Endothelial cell of umbilical vein (primary cell): ENCODE results near the gene ABTB2. TPM values are rescaled to one million over a fixed set of nuclear protein-coding genes. Genes with fewer than 3 reads are reported as not detected.

ENCODE experiments used
- BruUV-seq: library from RNA; stranded (reverse); fragments of 400-500 nt; replicated peaks from 2 replicates; lab custom pipeline; 2021; lab: Mats Ljungman, UMichigan
- CTCF ChIA-PET: fragments of 300-600, 350-600 bp; sonication (Branson Sonifier 250); formaldehyde crosslinking; loops from one replicate; lab custom pipeline; 2021; ENCODE audit warnings: antibody characterized with exemption, inconsistent platforms; lab: Charles Lee
- POLR2A ChIA-PET: fragments of 300-600, 350-600 bp; sonication (Branson Sonifier 250); formaldehyde crosslinking; loops from one replicate; lab custom pipeline; 2021; ENCODE audit warnings: antibody characterized with exemption, inconsistent platforms; lab: Charles Lee
- DNase-seq: peaks from one replicate; pipeline ENCODE4 v3.0.0-alpha.2; 2011; ENCODE audit warnings: low read depth, low spot score
- FAIRE-seq: peaks from 2 replicates; lab custom pipeline; 2011; peaks lifted over from hg19 to GRCh38; lab: Jason Lieb, UNC
- H2AFZ ChIP-seq: 2 replicates; pipeline ENCODE4 v1.6.0; 2012; ENCODE audit warnings: low read depth, low read length, control low read depth, inconsistent platforms
- H3K27ac ChIP-seq: 2 replicates; pipeline ENCODE4 v1.5.1; 2011; ENCODE audit warnings: low read depth, mild to moderate bottlenecking, control low read depth, low read length, moderate library complexity; ENCODE audit not compliant: insufficient read depth
- H3K27me3 ChIP-seq, 2 experiments: 2 replicates each; pipeline versions ENCODE4 v1.6.0 to v1.6.1; 2011; ENCODE audit warnings: low read length in 2 of 2, mixed read lengths in 1 of 2; ENCODE audit not compliant: control insufficient read depth in 2 of 2, insufficient read depth in 2 of 2
- H3K36me3 ChIP-seq, 2 experiments: 2 replicates in 1 of 2; 3 replicates in 1 of 2; pipeline ENCODE4 v1.5.1; 2011; ENCODE audit warnings: low read length in 2 of 2, mild to moderate bottlenecking in 1 of 2, moderate library complexity in 1 of 2; ENCODE audit not compliant: control insufficient read depth in 2 of 2, insufficient read depth in 2 of 2; ENCODE audit errors: extremely low read depth in 1 of 2
- H3K4me1 ChIP-seq: 3 replicates; pipeline ENCODE4 v1.5.1; 2011; ENCODE audit warnings: mild to moderate bottlenecking, low read length; ENCODE audit not compliant: control insufficient read depth, insufficient read depth; ENCODE audit errors: extremely low read depth
- H3K4me2 ChIP-seq: 2 replicates; pipeline ENCODE4 v1.6.1; 2011; ENCODE audit warnings: low read length, control low read depth, mixed read lengths; ENCODE audit not compliant: insufficient read depth
- H3K4me3 ChIP-seq, 3 experiments: fragments of 200-600 bp in 1 of 3; sonication (generic), shearing (Covaris generic) in 1 of 3; replicated peaks in 1 of 3; 2 replicates each; pipeline ENCODE4 v1.5.1; 2011 to 2016; ENCODE audit warnings: control low read depth in 3 of 3, low read length in 3 of 3, mild to moderate bottlenecking in 2 of 3, inconsistent platforms in 1 of 3, low read depth in 1 of 3, moderate library complexity in 1 of 3; ENCODE audit not compliant: insufficient read depth in 1 of 3
- H3K79me2 ChIP-seq: 2 replicates; pipeline ENCODE4 v1.6.0; 2012; ENCODE audit warnings: low read length, inconsistent platforms; ENCODE audit not compliant: control insufficient read depth, insufficient read depth
- H3K9ac ChIP-seq: replicated peaks from 2 replicates; pipeline ENCODE3; 2011; ENCODE audit warnings: low read length, control low read depth; ENCODE audit not compliant: insufficient read depth; ENCODE audit errors: extremely low read depth
- H3K9me1 ChIP-seq: replicated peaks from 3 replicates; pipeline ENCODE4 v1.6.0; 2011; ENCODE audit warnings: mild to moderate bottlenecking, low read length; ENCODE audit not compliant: control insufficient read depth, insufficient read depth; ENCODE audit errors: extremely low read depth
- H3K9me3 ChIP-seq: replicated peaks from 2 replicates; pipeline ENCODE4 v1.5.1; 2012; ENCODE audit warnings: low read length, inconsistent platforms; ENCODE audit not compliant: control insufficient read depth, insufficient read depth
- H4K20me1 ChIP-seq: replicated peaks from 2 replicates; pipeline ENCODE3; 2011; ENCODE audit warnings: mild to moderate bottlenecking, low read length; ENCODE audit not compliant: control insufficient read depth, insufficient read depth; ENCODE audit errors: extremely low read depth
- EZH2 ChIP-seq: IDR thresholded peaks from 2 replicates; pipeline ENCODE4 v1.6.1; 2012; ENCODE audit warnings: borderline replicate concordance, low read depth, mild to moderate bottlenecking, moderate library complexity, low read length, inconsistent platforms; ENCODE audit not compliant: severe bottlenecking
- FOS ChIP-seq: IDR thresholded peaks from 2 replicates; pipeline ENCODE4 v1.6.1; 2011; ENCODE audit warnings: mild to moderate bottlenecking, low read length, moderate library complexity, borderline replicate concordance; ENCODE audit not compliant: insufficient read depth
- GATA2 ChIP-seq: IDR thresholded peaks from 2 replicates; pipeline ENCODE4 v1.7.0; 2011; ENCODE audit warnings: low read depth, mild to moderate bottlenecking, moderate library complexity, mixed read lengths, low read length; ENCODE audit not compliant: insufficient read length, insufficient read depth
- JUN ChIP-seq: IDR thresholded peaks from 2 replicates; pipeline ENCODE4 v1.6.1; 2011; ENCODE audit warnings: borderline replicate concordance, low read depth; ENCODE audit not compliant: insufficient read length, insufficient read depth
- MYC ChIP-seq: IDR thresholded peaks from one replicate; pipeline ENCODE4 v1.6.1; 2011; ENCODE audit warnings: mild to moderate bottlenecking, low read depth, low read length
- POLR2A ChIP-seq: IDR thresholded peaks from 2 replicates; pipeline ENCODE4 v1.6.1; 2012; ENCODE audit warnings: low read depth, mild to moderate bottlenecking, control low read depth, low read length
- POLR2AphosphoS5 ChIP-seq: IDR thresholded peaks from 2 replicates; pipeline ENCODE4 v1.6.1; 2012; ENCODE audit warnings: low read depth, mild to moderate bottlenecking, control low read depth, low read length, moderate library complexity; ENCODE audit not compliant: insufficient read depth
- dilution Hi-C: fragments of 300-500 bp; cut with MboI; formaldehyde crosslinking; loops from one replicate; pipeline ENCODE4 v1.15.0; 2019; ENCODE audit warnings: low sequenced_read_pairs; ENCODE audit not compliant: extremely low pct_ligation_motif_present
- intact Hi-C: fragments of 100-400 bp; cut with micrococcal nuclease; formaldehyde crosslinking; loops from one replicate; pipeline ENCODE4 v1.10.0; 2022
- polyA plus RNA-seq, 4 experiments: library from polyadenylated mRNA; depleted of rRNA in 3 of 4; stranded (reverse) in 3 of 4; unstranded in 1 of 4; fragments of >200 nt; gene quantifications; 2 replicates each; pipeline versions ENCODE4 v1.2.1 to v1.2.3, GENCODE V29; 2011 to 2012; ENCODE audit warnings: missing spikeins in 1 of 4
- total RNA-seq: library from RNA; stranded (reverse); gene quantifications from 2 replicates; pipeline ENCODE4 v1.2.3, GENCODE V29; 2021
- TF ChIP-seq, protein P1 (sequence below): IDR thresholded peaks from 2 replicates; pipeline ENCODE4 v1.6.1; 2011; ENCODE audit not compliant: insufficient read depth, insufficient read length
- TF ChIP-seq, protein P2 (sequence below), 2 donors: IDR thresholded peaks; 1 replicate in 1 of 2; 2 replicates in 1 of 2; pipeline ENCODE4 v1.5.1; 2011; ENCODE audit warnings: low read length in 2 of 2, mild to moderate bottlenecking in 2 of 2, moderate library complexity in 2 of 2, control low read depth in 1 of 2, inconsistent platforms in 1 of 2, low read depth in 1 of 2; ENCODE audit not compliant: insufficient read depth in 1 of 2; ENCODE audit errors: extremely low read depth in 1 of 2

The ABTB2 gene
- total and polyA plus RNA-seq, 2 donors (not counting 3 experiments of a cell fraction or from before 2014, with no cell fraction given), result 0.11 to 0.14 TPM

GRCh38 chr11:34204396-34205279, 153.2 kb downstream of the ABTB2 start:
- Histone ChIP-seq H4K20me1 (no peaks in the 10 kb centered on the region), H3K4me3 (no peak overlapping the region), H3K4me1 (no peaks in the 10 kb centered on the region), H3K27me3 (peaks cover 0 to 2% of the 10 kb centered on the region in 2 experiments), H3K79me2 (no peaks in the 10 kb centered on the region), H3K9me3 (no peaks in the 10 kb centered on the region), H3K27ac (no peak overlapping the region), H3K9me1 (no peaks in the 10 kb centered on the region), H2AFZ (no peak overlapping the region), H3K36me3 (no peaks in the 10 kb centered on the region), H3K4me2 (no peak overlapping the region), H3K9ac (no peak overlapping the region)
- TF ChIP-seq POLR2A, result no peak
- TF ChIP-seq, protein P1, sequence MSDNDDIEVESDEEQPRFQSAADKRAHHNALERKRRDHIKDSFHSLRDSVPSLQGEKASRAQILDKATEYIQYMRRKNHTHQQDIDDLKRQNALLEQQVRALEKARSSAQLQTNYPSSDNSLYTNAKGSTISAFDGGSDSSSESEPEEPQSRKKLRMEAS, result no peak
- TF ChIP-seq GATA2, result no peak
- TF ChIP-seq EZH2, result no peak
- TF ChIP-seq JUN, result no peak
- no peak for TF ChIP-seq MYC
- TF ChIP-seq, protein P2, sequence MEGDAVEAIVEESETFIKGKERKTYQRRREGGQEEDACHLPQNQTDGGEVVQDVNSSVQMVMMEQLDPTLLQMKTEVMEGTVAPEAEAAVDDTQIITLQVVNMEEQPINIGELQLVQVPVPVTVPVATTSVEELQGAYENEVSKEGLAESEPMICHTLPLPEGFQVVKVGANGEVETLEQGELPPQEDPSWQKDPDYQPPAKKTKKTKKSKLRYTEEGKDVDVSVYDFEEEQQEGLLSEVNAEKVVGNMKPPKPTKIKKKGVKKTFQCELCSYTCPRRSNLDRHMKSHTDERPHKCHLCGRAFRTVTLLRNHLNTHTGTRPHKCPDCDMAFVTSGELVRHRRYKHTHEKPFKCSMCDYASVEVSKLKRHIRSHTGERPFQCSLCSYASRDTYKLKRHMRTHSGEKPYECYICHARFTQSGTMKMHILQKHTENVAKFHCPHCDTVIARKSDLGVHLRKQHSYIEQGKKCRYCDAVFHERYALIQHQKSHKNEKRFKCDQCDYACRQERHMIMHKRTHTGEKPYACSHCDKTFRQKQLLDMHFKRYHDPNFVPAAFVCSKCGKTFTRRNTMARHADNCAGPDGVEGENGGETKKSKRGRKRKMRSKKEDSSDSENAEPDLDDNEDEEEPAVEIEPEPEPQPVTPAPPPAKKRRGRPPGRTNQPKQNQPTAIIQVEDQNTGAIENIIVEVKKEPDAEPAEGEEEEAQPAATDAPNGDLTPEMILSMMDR (IDR thresholded peaks at IDR 0.05; ENCODE audit: extremely low read depth in 1 of 2, insufficient read depth in 1 of 2, low read depth in 1 of 2, low read length in 2 of 2), result no peak
- no peak for TF ChIP-seq FOS
- TF ChIP-seq POLR2AphosphoS5, result no peak
- DNase-seq (no peak), FAIRE-seq (no peak)
- dilution Hi-C loops, result no loop called here
- ChIA-PET CTCF (interaction anchor here (1.3 kb wide), 1 partner anchor 288 kb away, joined by 3 read pairs; no protein-coding TSS in a partner anchor), POLR2A (no interaction called here)
- intact Hi-C loops, result no loop called here
- BruUV-seq, result no TSS peak
